ENCODE results near the gene THOP1. TPM values are rescaled to one million over a fixed set of nuclear protein-coding genes. Genes with fewer than 3 reads are reported as not detected.

The THOP1 gene
- total RNA-seq, 4 donors from 2014 or later: 35.8 to 91.8 (median 42.9) TPM

GRCh38 chr19:2771786-2772674 lies 13.3 kb upstream of the THOP1 start:
- WGBS, 2 donors: 82 to 83% methylated on average over 25 to 29 of the region's 29 CpGs
- H3K9me3 ChIP-seq: no peaks in the 10 kb centered on the region

GRCh38 chr19:2774083-2774679 lies 11.1 kb upstream of the THOP1 start:
- Histone ChIP-seq H3K27me3 (no peaks in the 10 kb centered on the region), H3K9me3 (no peaks in the 10 kb centered on the region), H3K27ac (peak overlapping the region in 3 of 4 donors; percentile 75 to 92 (median 89)), H3K4me1 (peaks cover 0 to 82% (median 22%) of the 10 kb centered on the region in 4 donors), H3K36me3 (peaks cover 0 to 26% (median 0%) of the 10 kb centered on the region in 3 donors), H3K4me3 (no peak overlapping the region)
- TF ChIP-seq EP300 (IDR thresholded peaks at IDR 0.05): no peak
- TF ChIP-seq CTCF (IDR thresholded peaks at IDR 0.05): no peak
- TF ChIP-seq POLR2A (IDR thresholded peaks at IDR 0.05): no peak
- DNase-seq (ENCODE audit: low spot score in 2 of 2): no peak
- WGBS, 2 donors: 87 to 90% methylated on average over 31 to 32 of the region's 32 CpGs

More at GRCh38 chr19:2771786-2772674, 13.3 kb upstream of the THOP1 start:
- TF ChIP-seq POLR2A (IDR thresholded peaks at IDR 0.05): no peak
- no peak for TF ChIP-seq CTCF (IDR thresholded peaks at IDR 0.05)
- TF ChIP-seq EP300 (IDR thresholded peaks at IDR 0.05): no peak
- Histone ChIP-seq H3K36me3 (peaks cover 0 to 31% (median under 1%) of the 10 kb centered on the region in 3 donors), H3K4me3 (no peak overlapping the region), H3K4me1 (peaks cover 0 to 69% (median 17%) of the 10 kb centered on the region in 4 donors), H3K27ac (peak overlapping the region in 1 of 4 donors; percentile 2), H3K27me3 (no peaks in the 10 kb centered on the region)
- DNase-seq (ENCODE audit: low spot score in 2 of 2): no peak

- H3K4me1 ChIP-seq: peaks cover 0 to 84% (median 31%) of the 10 kb centered on the region in 4 donors
Observed at GRCh38 chr19:2774953-2775555, 10.2 kb upstream of the THOP1 start.

GRCh38 chr19:2775556-2776430 lies 9.5 kb upstream of the THOP1 start:
- Histone ChIP-seq H3K4me3 (peak overlapping the region in 3 of 4 donors; percentile 3 to 41 (median 13)), H3K4me1 (peaks cover 0 to 84% (median 38%) of the 10 kb centered on the region in 4 donors)

More at GRCh38 chr19:2774953-2775555, 10.2 kb upstream of the THOP1 start:
- Histone ChIP-seq H3K27ac (peak overlapping the region; percentile 38 to 92 (median 82)), H3K4me3 (peak overlapping the region in 1 of 4 donors; percentile 41), H3K36me3 (peaks cover 0 to 26% (median 0%) of the 10 kb centered on the region in 3 donors), H3K27me3 (no peaks in the 10 kb centered on the region), H3K9me3 (no peaks in the 10 kb centered on the region)
- TF ChIP-seq POLR2A (IDR thresholded peaks at IDR 0.05) (no peak), CTCF (IDR thresholded peaks at IDR 0.05) (no peak), EP300 (IDR thresholded peaks at IDR 0.05) (no peak)
- WGBS, 2 donors: 85 to 86% methylated on average over 17 to 20 of the region's 24 CpGs
- no peak for DNase-seq (ENCODE audit: low spot score in 2 of 2)

More at GRCh38 chr19:2775556-2776430, 9.5 kb upstream of the THOP1 start:
- TF ChIP-seq EP300 (IDR thresholded peaks at IDR 0.05) (peak in 1 of 2 donors; percentile 27), CTCF (IDR thresholded peaks at IDR 0.05) (no peak)
- WGBS, 2 donors: 55 to 60% methylated on average over 29 of the region's 29 CpGs
- H3K9me3 ChIP-seq: no peaks in the 10 kb centered on the region
- H3K36me3 ChIP-seq: peaks cover 0 to 22% (median 0%) of the 10 kb centered on the region in 3 donors
- DNase-seq (ENCODE audit: low spot score in 2 of 2): peak; percentile 52 to 53
- H3K27me3 ChIP-seq: no peaks in the 10 kb centered on the region
- H3K27ac ChIP-seq: peak overlapping the region; percentile 38 to 92 (median 82)
